HepG2 (cell line): ENCODE measurements around the gene HAPLN2. TPM values are rescaled to one million over a fixed set of nuclear protein-coding genes. Genes with fewer than 3 reads are reported as not detected.
A peak's percentile ranks its signal among the peaks of the same experiment; 100 is the strongest.

Experiments used
- ATAC-seq: fragments of 200-7000 bp; cut with Tn5 transposase; 3 replicates; pipeline ENCODE4 v1.9.1; 2020; ENCODE audit warnings: mild to moderate bottlenecking, moderate library complexity
- BruUV-seq: library from RNA; stranded (reverse); fragments of 400-500 nt; replicated peaks from 2 replicates; lab custom pipeline; 2021; lab: Mats Ljungman, UMichigan
- CTCF ChIA-PET: fragments of 300-600 bp; formaldehyde crosslinking; extraction: SDS; loops from one replicate; lab custom pipeline; 2021; ENCODE audit warnings: low total read pairs, inconsistent platforms, low intra/inter-chr PET ratio; lab: Yijun Ruan, JAX
- POLR2A ChIA-PET: fragments of 350-600 bp; sonication (Branson Sonifier 250); formaldehyde crosslinking; loops from one replicate; lab custom pipeline; 2020; ENCODE audit warnings: antibody characterized with exemption, inconsistent platforms; lab: Yijun Ruan, JAX
- DNase-seq: peaks from one replicate; pipeline ENCODE4 v3.0.0-alpha.2; 2015; ENCODE audit warnings: low spot score
- FAIRE-seq: peaks from 3 replicates; lab custom pipeline; 2011; peaks lifted over from hg19 to GRCh38; lab: Jason Lieb, UNC
- H2AFZ ChIP-seq: one replicate; pipeline ENCODE4 v1.6.1; 2011; ENCODE audit warnings: low read length, inconsistent platforms
- H3K27ac ChIP-seq: fragments of 300-600 bp; 3 replicates; pipeline ENCODE4 v1.8.0; 2011; ENCODE audit warnings: mixed run types, mild to moderate bottlenecking, mixed read lengths, low read length, inconsistent platforms; ENCODE audit not compliant: insufficient read depth; ENCODE audit errors: extremely low read length
- H3K27me3 ChIP-seq, 2 experiments: fragments of 200-600 bp in 1 of 2; 2 replicates in 1 of 2; 3 replicates in 1 of 2; pipeline versions ENCODE4 v1.6.0 to v1.8.0; 2011; ENCODE audit warnings: low read length in 2 of 2, mild to moderate bottlenecking in 2 of 2, moderate library complexity in 2 of 2, inconsistent platforms in 1 of 2; ENCODE audit not compliant: insufficient read depth in 2 of 2, control insufficient read depth in 1 of 2
- H3K36me3 ChIP-seq, 2 experiments: fragments of 200-600 bp in 1 of 2; replicated peaks in 1 of 2; 2 replicates in 1 of 2; 3 replicates in 1 of 2; pipeline versions ENCODE4 v1.5.1 to v1.8.0; 2011; ENCODE audit warnings: low read length in 2 of 2, inconsistent platforms in 1 of 2; ENCODE audit not compliant: insufficient read depth in 2 of 2, control insufficient read depth in 1 of 2
- H3K4me1 ChIP-seq: 2 replicates; pipeline ENCODE4 v1.5.1; 2012; ENCODE audit warnings: low read length, inconsistent platforms; ENCODE audit not compliant: insufficient read depth
- H3K4me2 ChIP-seq: 2 replicates; pipeline ENCODE4 v1.6.0; 2011; ENCODE audit warnings: low read depth, low read length, inconsistent platforms
- H3K4me3 ChIP-seq, 3 experiments: fragments of 200-600 bp in 1 of 3; sonication (generic), shearing (Covaris generic) in 1 of 3; replicated peaks in 1 of 3; 2 replicates each; pipeline ENCODE4 v1.5.1; 2011 to 2016; ENCODE audit warnings: low read length in 3 of 3, inconsistent platforms in 2 of 3, low read depth in 2 of 3, mild to moderate bottlenecking in 2 of 3, control low read depth in 1 of 3, mixed read lengths in 1 of 3; ENCODE audit not compliant: insufficient read depth in 1 of 3
- H3K79me2 ChIP-seq: one replicate; pipeline ENCODE4 v1.6.1; 2011; ENCODE audit warnings: low read length, inconsistent platforms; ENCODE audit not compliant: insufficient read depth
- H3K9ac ChIP-seq: 2 replicates; pipeline ENCODE4 v1.6.0; 2011; ENCODE audit warnings: mild to moderate bottlenecking, low read depth, low read length, inconsistent platforms; ENCODE audit not compliant: insufficient read depth
- H3K9me3 ChIP-seq: 2 replicates; pipeline ENCODE4 v1.5.1; 2012; ENCODE audit warnings: mild to moderate bottlenecking, low read length
- H4K20me1 ChIP-seq: 2 replicates; pipeline ENCODE4 v1.6.0; 2011; ENCODE audit warnings: inconsistent platforms, mild to moderate bottlenecking, low read length, moderate library complexity; ENCODE audit not compliant: insufficient read depth
- AGO1 ChIP-seq: fragments of 200-400 bp; formaldehyde crosslinking; IDR thresholded peaks from 2 replicates; pipeline ENCODE4 v1.6.1; 2017; ENCODE audit warnings: mild to moderate bottlenecking, low read depth, low read length, moderate library complexity; ENCODE audit not compliant: poor library complexity, severe bottlenecking
- SAP130 ChIP-seq: IDR thresholded peaks from 2 replicates; pipeline ENCODE4 v1.6.1; 2016; ENCODE audit warnings: low read depth
- TCF12 ChIP-seq, 2 experiments: fragments of 450-650 bp in 1 of 2; sonication (generic) in 1 of 2; formaldehyde crosslinking in 1 of 2; IDR thresholded peaks; 2 replicates each; pipeline versions ENCODE4 v1.6.1 to v1.8.0; 2017 to 2022; ENCODE audit warnings: antibody characterized with exemption in 1 of 2, mild to moderate bottlenecking in 1 of 2, missing genetic modification reagents in 1 of 2, moderate library complexity in 1 of 2
- ZNF329 ChIP-seq: sonication (generic); formaldehyde crosslinking; IDR thresholded peaks from 2 replicates; pipeline ENCODE4 v1.9.0; 2021; ENCODE audit warnings: low read depth, mild to moderate bottlenecking, missing genetic modification reagents
- ZNF687 ChIP-seq: sonication (generic); formaldehyde crosslinking; IDR thresholded peaks from 2 replicates; pipeline ENCODE4 v1.5.1; 2020; ENCODE audit warnings: mild to moderate bottlenecking, missing genetic modification reagents, moderate library complexity
- ZNF770 ChIP-seq: sonication (generic); formaldehyde crosslinking; IDR thresholded peaks from 2 replicates; pipeline ENCODE4 v1.5.0; 2020; ENCODE audit warnings: mild to moderate bottlenecking, missing genetic modification reagents
- WGBS: methylation state at CpG from one replicate; pipeline ENCODE4 v1.1.6; 2017; ENCODE audit warnings: low lambda C conversion rate; 5-methylcytosine and 5-hydroxymethylcytosine counted together
- in situ Hi-C: cut with HindIII; loops from 2 replicates; pipeline ENCODE4 v1.10.0; 2017; ENCODE audit warnings: low pct_unique_long_range_greater_than_20kb; ENCODE audit not compliant: extremely low pct_ligation_motif_present
- intact Hi-C: fragments of 100-400 bp; cut with micrococcal nuclease; formaldehyde crosslinking; loops from one replicate; pipeline ENCODE4 v1.10.0; 2022; ENCODE audit not compliant: unreplicated experiment
- polyA plus RNA-seq, 8 experiments: library from polyadenylated mRNA; depleted of rRNA in 3 of 8; stranded (reverse) in 7 of 8; unstranded in 1 of 8; fragments of >200 nt; fragmentation: Illumina TruSeq in 4 of 8; extraction: Trizol in 4 of 8; gene quantifications; 2 replicates each; pipeline versions ENCODE4 v1.2.1 to v1.2.3, GENCODE V29; 2011 to 2016; ENCODE audit warnings: low read depth in 4 of 8, missing spikeins in 1 of 8, mixed read lengths in 1 of 8; ENCODE audit not compliant: insufficient read depth in 1 of 8
- total RNA-seq, 5 experiments: library from RNA; depleted of rRNA; stranded (reverse); fragments of >200 nt; fragmentation: Illumina TruSeq; extraction: Trizol; gene quantifications; 2 replicates each; pipeline ENCODE4 v1.2.3, GENCODE V29; 2016; ENCODE audit warnings: low read depth in 1 of 5

The HAPLN2 gene
- total and polyA plus RNA-seq, 2 of the 13 experiments (the other 11 are each of a cell fraction or from before 2014, with no cell fraction given): not detected

- Histone ChIP-seq H4K20me1 (no peaks in the 10 kb centered on the region), H3K79me2 (no peaks in the 10 kb centered on the region), H3K4me3 (peak overlapping the region in 1 of 3 experiments; percentile 42; a peak in 1 of 6 replicates), H3K27me3 (no peaks in the 10 kb centered on the region), H3K9ac (peak overlapping the region; percentile 3; the same call in 1 of the 2 replicates), H2AFZ (no peak overlapping the region), H3K4me1 (peaks cover 60% of the 10 kb centered on the region), H3K27ac (no peak overlapping the region), H3K9me3 (no peaks in the 10 kb centered on the region), H3K36me3 (no peaks in the 10 kb centered on the region), H3K4me2 (peak overlapping the region; percentile 60)
- in situ Hi-C loops (no loop called here), intact Hi-C loops (loop anchor here (10.0 kb wide), 1 partner anchor 57 kb away; the partner anchor contains the start of genes ISG20L2 and METTL25B)
- 56% methylated on average over 6 of the region's 9 CpGs for WGBS
- DNase-seq: no peak
- peak; percentile 60 for ATAC-seq
- POLR2A ChIA-PET: interaction anchor here (11.4 kb wide), 1 partner anchor 6 kb away, joined by 189 read pairs; the partner anchor contains the start of gene NES
- FAIRE-seq: no peak
- BruUV-seq: no TSS peak
- TF ChIP-seq ZNF770 (peak; percentile 41; the same call in 1 of the 2 replicates), ZNF687 (CRISPR knock-in tag) (peak; percentile 9; the same call in 1 of the 2 replicates), SAP130 (CRISPR knock-in tag) (0 out of 2 replicates have a peak, but pooled peaks have one; percentile 12), ZNF329 (no peak), TCF12 (IDR thresholded peaks at IDR 0.05) (no peak), TCF12 (CRISPR knock-in tag; IDR thresholded peaks at IDR 0.05) (no peak), AGO1 (peak; percentile 69)
- CTCF ChIA-PET: no interaction called here
These were observed 48.9 kb downstream of the HAPLN2 start for GRCh38 chr1:156667968-156668709.
